Measurements from ENCODE around the gene SH3RF2. TPM values are rescaled to one million over a fixed set of nuclear protein-coding genes. Genes with fewer than 3 reads are reported as not detected.
"Not testable (repeated sequence)": the region's sequence is repeated elsewhere in the genome, so short reads cannot be mapped to it uniquely, and the experiment has no call there.

Gene SH3RF2
- total RNA-seq, 6 experiments from 2014 or later = 0.43 to 1.7 (median 0.66) TPM

DNA sequence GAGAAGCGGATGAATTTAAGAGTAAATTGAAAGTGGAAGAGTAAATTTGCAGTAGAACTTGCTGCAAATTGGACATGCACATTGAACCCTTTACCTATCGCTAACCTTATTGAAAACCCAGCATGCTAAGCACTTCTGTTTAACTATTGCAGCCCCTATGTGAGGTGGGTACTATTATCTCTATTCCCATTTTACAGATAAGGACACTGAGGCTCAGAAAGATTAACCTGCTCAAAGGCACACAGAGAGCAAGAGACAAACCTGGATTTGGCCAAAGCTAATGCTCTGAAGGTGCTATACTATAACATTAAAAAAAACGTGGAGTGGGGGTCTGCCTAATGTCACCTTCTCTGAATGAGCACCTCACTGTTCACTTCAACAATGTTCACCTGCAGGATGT, 21.0 kb downstream of the SH3RF2 start:
- H3K27ac Mint-ChIP-seq = no peak overlapping the region
- no peak for DNase-seq
- peaks cover 30% of the 10 kb centered on the region for H3K27me3 Mint-ChIP-seq (ENCODE audit: insufficient read depth)

GRCh38 chr5:145958436-145958835, 22.1 kb downstream of the SH3RF2 start:
- TF ChIP-seq, protein P1, sequence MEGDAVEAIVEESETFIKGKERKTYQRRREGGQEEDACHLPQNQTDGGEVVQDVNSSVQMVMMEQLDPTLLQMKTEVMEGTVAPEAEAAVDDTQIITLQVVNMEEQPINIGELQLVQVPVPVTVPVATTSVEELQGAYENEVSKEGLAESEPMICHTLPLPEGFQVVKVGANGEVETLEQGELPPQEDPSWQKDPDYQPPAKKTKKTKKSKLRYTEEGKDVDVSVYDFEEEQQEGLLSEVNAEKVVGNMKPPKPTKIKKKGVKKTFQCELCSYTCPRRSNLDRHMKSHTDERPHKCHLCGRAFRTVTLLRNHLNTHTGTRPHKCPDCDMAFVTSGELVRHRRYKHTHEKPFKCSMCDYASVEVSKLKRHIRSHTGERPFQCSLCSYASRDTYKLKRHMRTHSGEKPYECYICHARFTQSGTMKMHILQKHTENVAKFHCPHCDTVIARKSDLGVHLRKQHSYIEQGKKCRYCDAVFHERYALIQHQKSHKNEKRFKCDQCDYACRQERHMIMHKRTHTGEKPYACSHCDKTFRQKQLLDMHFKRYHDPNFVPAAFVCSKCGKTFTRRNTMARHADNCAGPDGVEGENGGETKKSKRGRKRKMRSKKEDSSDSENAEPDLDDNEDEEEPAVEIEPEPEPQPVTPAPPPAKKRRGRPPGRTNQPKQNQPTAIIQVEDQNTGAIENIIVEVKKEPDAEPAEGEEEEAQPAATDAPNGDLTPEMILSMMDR (IDR thresholded peaks at IDR 0.05) = no peak
- Mint-ChIP-seq H3K4me1 (ENCODE audit: low read depth) (peaks cover 28% of the 10 kb centered on the region), H3K9me3 (no peaks in the 10 kb centered on the region), H3K27me3 (ENCODE audit: insufficient read depth) (peaks cover 24% of the 10 kb centered on the region), H3K27ac (no peak overlapping the region), H3K36me3 (ENCODE audit: low read depth) (peaks cover 8% of the 10 kb centered on the region), H3K4me3 (no peak overlapping the region)
- DNase-seq = no peak

More for the DNA sequence above, 21.0 kb downstream of the SH3RF2 start:
- Mint-ChIP-seq H3K4me3 (no peak overlapping the region), H3K9me3 (no peaks in the 10 kb centered on the region), H3K4me1 (ENCODE audit: low read depth) (peaks cover 25% of the 10 kb centered on the region), H3K36me3 (ENCODE audit: low read depth) (peaks cover 8% of the 10 kb centered on the region)
- TF ChIP-seq, protein P1 (IDR thresholded peaks at IDR 0.05) = no peak

DNA sequence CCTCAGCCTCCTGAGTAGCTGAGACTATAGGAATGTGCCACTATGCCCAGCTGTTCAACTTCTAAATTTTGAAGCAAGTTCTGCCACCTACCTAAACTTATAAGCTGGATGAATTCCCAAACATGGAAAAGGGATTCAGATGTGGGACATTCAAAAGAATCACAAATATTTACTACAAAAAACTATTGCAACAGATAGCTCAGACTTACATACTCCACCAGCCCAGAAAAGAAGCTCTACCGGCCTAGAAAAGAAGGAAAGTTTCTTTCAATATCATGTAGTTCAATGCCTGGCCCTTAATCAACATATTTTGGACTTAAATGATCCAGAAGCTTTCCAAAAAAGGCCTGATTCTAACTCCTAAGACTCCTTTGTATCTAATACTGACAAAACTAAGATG, 23.8 kb downstream of the SH3RF2 start:
- no peak for DNase-seq
- Mint-ChIP-seq H3K27ac (no peak overlapping the region), H3K36me3 (ENCODE audit: low read depth) (no peaks in the 10 kb centered on the region)

GRCh38 chr5:145960848-145961600, 24.6 kb downstream of the SH3RF2 start:
- peaks cover 37% of the 10 kb centered on the region for H3K4me1 Mint-ChIP-seq (ENCODE audit: low read depth)
- peaks cover 17% of the 10 kb centered on the region for H3K27me3 Mint-ChIP-seq (ENCODE audit: insufficient read depth)
- H3K36me3 Mint-ChIP-seq (ENCODE audit: low read depth) = no peaks in the 10 kb centered on the region
- no peaks in the 10 kb centered on the region for H3K9me3 Mint-ChIP-seq
- DNase-seq = peak; percentile 26
- TF ChIP-seq, protein P1 (IDR thresholded peaks at IDR 0.05) = no peak
- H3K4me3 Mint-ChIP-seq = peak overlapping the region; percentile 19; the same call in 1 of the 2 replicates
- no peak overlapping the region; the same call in 1 of the 2 replicates for H3K27ac Mint-ChIP-seq

More for the DNA sequence above, 23.8 kb downstream of the SH3RF2 start:
- no peaks in the 10 kb centered on the region for H3K9me3 Mint-ChIP-seq
- peaks cover 16% of the 10 kb centered on the region for H3K27me3 Mint-ChIP-seq (ENCODE audit: insufficient read depth)
- H3K4me3 Mint-ChIP-seq = no peak overlapping the region
- TF ChIP-seq, protein P1 (IDR thresholded peaks at IDR 0.05) = no peak
- peaks cover 29% of the 10 kb centered on the region for H3K4me1 Mint-ChIP-seq (ENCODE audit: low read depth)

DNA sequence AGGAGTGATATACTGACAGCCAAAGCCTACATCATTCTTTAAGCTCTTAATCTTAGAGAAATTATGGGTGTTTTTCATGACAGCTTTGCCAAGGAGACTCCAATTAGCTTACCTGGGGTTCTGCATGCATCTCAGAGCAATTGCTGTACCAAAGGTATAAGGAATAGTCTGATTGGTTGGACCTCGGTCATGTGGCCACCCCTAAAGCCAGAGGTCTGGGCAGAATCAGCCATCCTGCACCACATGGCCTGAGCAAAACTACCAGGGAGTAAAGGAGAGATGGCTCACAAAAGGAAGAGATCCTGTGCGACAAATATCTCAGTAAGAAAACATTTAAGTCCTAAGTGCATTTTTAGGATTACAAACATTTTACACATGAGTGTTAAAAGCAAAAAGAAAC, 25.6 kb downstream of the SH3RF2 start:
- peaks cover 20% of the 10 kb centered on the region for H3K27me3 Mint-ChIP-seq (ENCODE audit: insufficient read depth)
- TF ChIP-seq, protein P1 (IDR thresholded peaks at IDR 0.05) = no peak
- no peaks in the 10 kb centered on the region for H3K9me3 Mint-ChIP-seq
- no peaks in the 10 kb centered on the region for H3K36me3 Mint-ChIP-seq (ENCODE audit: low read depth)
- no peak overlapping the region for H3K27ac Mint-ChIP-seq
- H3K4me1 Mint-ChIP-seq (ENCODE audit: low read depth) = peaks cover 38% of the 10 kb centered on the region
- H3K4me3 Mint-ChIP-seq = no peak overlapping the region
- no peak for DNase-seq

GRCh38 chr5:145964008-145964407, 27.6 kb downstream of the SH3RF2 start:
- H3K36me3 Mint-ChIP-seq (ENCODE audit: low read depth); H3K27ac Mint-ChIP-seq; DNase-seq; H3K4me3 Mint-ChIP-seq; H3K9me3 Mint-ChIP-seq: not testable (repeated sequence)
- Mint-ChIP-seq H3K4me1 (ENCODE audit: low read depth) (peaks cover 38% of the 10 kb centered on the region), H3K27me3 (ENCODE audit: insufficient read depth) (peaks cover 21% of the 10 kb centered on the region; the same call in 1 of the 2 replicates)

Data from HFFc6 (cell line).